Retinal pigment epithelial cell (primary cell): Measurements from ENCODE around the gene NEURL1.

Experiments used
- DNase-seq: peaks from one replicate; pipeline ENCODE4 v3.0.0-alpha.2; 2010; ENCODE audit warnings: low read depth
- H3K4me3 ChIP-seq: 2 replicates; pipeline ENCODE4 v1.5.1; 2011; ENCODE audit warnings: mild to moderate bottlenecking, low read length, control low read depth, moderate library complexity
- TF ChIP-seq, protein P1 (sequence below): conservative IDR thresholded peaks from 2 replicates; pipeline ENCODE4 v1.5.1; 2011; ENCODE audit warnings: low read depth, low read length, control low read depth, inconsistent platforms

The NEURL1 gene

GRCh38 chr10:103580430-103580829 is 86.9 kb downstream of the NEURL1 start:
- DNase-seq: no peak
- H3K4me3 ChIP-seq: no peak overlapping the region
- TF ChIP-seq, protein P1, sequence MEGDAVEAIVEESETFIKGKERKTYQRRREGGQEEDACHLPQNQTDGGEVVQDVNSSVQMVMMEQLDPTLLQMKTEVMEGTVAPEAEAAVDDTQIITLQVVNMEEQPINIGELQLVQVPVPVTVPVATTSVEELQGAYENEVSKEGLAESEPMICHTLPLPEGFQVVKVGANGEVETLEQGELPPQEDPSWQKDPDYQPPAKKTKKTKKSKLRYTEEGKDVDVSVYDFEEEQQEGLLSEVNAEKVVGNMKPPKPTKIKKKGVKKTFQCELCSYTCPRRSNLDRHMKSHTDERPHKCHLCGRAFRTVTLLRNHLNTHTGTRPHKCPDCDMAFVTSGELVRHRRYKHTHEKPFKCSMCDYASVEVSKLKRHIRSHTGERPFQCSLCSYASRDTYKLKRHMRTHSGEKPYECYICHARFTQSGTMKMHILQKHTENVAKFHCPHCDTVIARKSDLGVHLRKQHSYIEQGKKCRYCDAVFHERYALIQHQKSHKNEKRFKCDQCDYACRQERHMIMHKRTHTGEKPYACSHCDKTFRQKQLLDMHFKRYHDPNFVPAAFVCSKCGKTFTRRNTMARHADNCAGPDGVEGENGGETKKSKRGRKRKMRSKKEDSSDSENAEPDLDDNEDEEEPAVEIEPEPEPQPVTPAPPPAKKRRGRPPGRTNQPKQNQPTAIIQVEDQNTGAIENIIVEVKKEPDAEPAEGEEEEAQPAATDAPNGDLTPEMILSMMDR: no peak

- DNase-seq: no peak
- TF ChIP-seq, protein P1: no peak
- no peak overlapping the region for H3K4me3 ChIP-seq
Measured at GRCh38 chr10:103581499-103581898, 88.0 kb downstream of the NEURL1 start.

DNA sequence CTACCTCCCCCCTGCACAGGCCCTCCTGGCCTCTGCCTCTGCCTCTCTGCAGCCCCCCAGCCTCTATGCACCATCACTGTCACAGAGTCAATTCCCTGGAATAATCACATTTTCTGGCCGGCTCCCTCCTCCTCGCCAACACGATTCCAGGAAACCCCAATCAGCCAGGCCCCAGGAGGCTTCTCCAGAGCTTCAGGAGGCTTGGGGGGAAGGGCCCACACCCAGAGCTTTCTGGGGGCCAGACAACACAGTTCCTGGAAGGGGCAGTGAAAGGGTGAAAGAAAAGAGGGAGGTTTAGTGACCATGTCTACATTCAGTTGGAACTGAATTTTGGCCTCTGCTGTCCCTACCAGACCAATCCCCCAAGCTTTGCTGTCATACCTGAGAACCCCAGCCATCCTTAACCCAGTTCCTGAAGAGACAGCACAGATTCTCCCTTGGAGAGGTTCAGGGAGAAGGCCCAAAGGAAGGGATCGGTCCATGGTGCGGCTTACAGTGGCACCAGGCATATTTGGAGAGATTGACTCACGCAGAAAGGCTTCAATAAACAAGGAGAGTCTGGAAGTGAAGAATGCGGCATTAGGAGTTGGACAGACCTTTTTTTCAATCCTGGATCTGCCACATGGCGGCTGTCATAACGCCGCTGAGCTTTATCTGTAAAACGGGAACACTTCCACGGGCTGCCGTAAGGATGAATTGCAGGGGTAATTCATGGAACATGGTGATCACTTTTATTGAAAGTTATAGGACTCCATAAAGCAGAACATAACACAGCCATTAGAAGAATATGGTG is 89.0 kb downstream of the NEURL1 start:
- TF ChIP-seq, protein P1: no peak
- DNase-seq: no peak

DNA sequence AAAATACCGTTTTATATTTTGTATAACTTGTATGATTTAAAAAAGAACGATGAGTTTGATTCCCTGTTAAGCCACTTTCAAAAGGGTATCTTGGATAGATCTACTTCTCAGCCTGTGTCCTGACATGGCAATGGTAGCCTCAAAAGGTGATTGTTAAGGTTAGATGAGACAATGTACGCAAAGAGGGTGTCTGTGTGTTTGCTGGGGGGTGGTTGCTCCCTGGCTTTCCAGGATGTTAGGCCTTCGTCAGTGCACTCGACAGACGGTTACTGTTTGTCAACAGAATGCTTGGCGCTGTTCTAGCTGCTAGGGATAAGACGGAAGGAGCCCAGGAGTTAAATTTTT is 90.3 kb downstream of the NEURL1 start:
- TF ChIP-seq, protein P1: no peak
- no peak for DNase-seq
- no peak overlapping the region for H3K4me3 ChIP-seq

More for the DNA sequence above, 89.0 kb downstream of the NEURL1 start:
- no peak overlapping the region for H3K4me3 ChIP-seq

DNA sequence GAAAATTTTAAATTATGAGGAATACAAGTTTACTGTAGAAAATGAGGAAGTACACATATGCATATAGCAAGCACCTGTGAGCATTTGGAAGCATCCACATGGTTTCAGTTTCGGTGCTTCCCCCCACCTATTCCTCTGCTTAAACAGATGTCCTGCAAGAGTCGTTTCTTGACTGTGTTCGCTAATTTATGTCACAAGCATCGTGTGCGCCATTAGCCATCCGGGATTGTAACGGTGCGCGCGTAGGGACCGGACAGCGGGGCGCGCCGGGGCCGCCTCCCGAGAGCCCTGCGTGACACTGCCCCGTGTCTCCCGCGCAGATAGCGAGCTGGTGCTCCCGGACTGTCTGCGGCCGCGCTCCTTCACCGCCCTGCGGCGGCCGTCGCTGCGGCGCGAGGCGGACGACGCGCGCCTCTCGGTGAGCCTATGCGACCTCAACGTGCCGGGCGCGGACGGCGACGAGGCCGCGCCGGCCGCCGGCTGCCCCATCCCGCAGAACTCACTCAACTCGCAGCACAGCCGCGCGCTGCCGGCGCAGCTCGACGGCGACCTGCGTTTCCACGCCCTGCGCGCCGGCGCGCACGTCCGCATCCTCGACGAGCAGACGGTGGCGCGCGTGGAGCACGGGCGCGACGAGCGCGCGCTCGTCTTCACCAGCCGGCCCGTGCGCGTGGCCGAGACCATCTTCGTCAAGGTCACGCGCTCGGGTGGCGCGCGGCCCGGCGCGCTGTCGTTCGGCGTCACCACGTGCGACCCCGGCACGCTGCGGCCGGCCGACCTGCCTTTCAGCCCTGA is 90.9 kb downstream of the NEURL1 start:
- TF ChIP-seq, protein P1: no peak
- no peak for DNase-seq
- no peak overlapping the region for H3K4me3 ChIP-seq

GRCh38 chr10:103585011-103585405 is 91.5 kb downstream of the NEURL1 start:
- TF ChIP-seq, protein P1: no peak
- H3K4me3 ChIP-seq: no peak overlapping the region

GRCh38 chr10:103587073-103587472 is 93.6 kb downstream of the NEURL1 start:
- TF ChIP-seq, protein P1: no peak
- DNase-seq: no peak
- no peak overlapping the region for H3K4me3 ChIP-seq

More at GRCh38 chr10:103585011-103585405, 91.5 kb downstream of the NEURL1 start:
- DNase-seq: no peak
